GM23338 (cell line): ENCODE results near the gene FDXACB1. TPM values are rescaled to one million over a fixed set of nuclear protein-coding genes. Genes with fewer than 3 reads are reported as not detected.

Experiments
- ATAC-seq: fragments of 200-7000 bp; cut with Tn5 transposase; 3 replicates; pipeline ENCODE4 v1.9.1; 2020
- DNase-seq: peaks from one replicate; pipeline ENCODE4 v3.0.0-alpha.2; 2015; ENCODE audit warnings: low spot score
- H2AFZ ChIP-seq: fragments of 200-600 bp; sonication (generic); 2 replicates; pipeline ENCODE4 v1.8.0; 2016; ENCODE audit warnings: antibody characterized with exemption, mild to moderate bottlenecking, moderate library complexity
- H3F3A ChIP-seq: fragments of 200-600 bp; sonication (generic); replicated peaks from 2 replicates; pipeline ENCODE4 v1.8.0; 2017; ENCODE audit warnings: antibody characterized with exemption, mixed run types, low read depth
- H3K27ac ChIP-seq: fragments of 200-600 bp; sonication (generic); 2 replicates; pipeline ENCODE4 v1.6.1; 2016; ENCODE audit warnings: low read depth
- H3K27me3 ChIP-seq: fragments of 200-600 bp; sonication (generic); 2 replicates; pipeline ENCODE4 v1.8.0; 2016; ENCODE audit warnings: mild to moderate bottlenecking, mixed run types, moderate library complexity; ENCODE audit not compliant: insufficient read depth
- H3K36me3 ChIP-seq: fragments of 200-600 bp; sonication (generic); 2 replicates; pipeline ENCODE4 v1.8.0; 2016; ENCODE audit warnings: mild to moderate bottlenecking; ENCODE audit not compliant: insufficient read depth
- H3K4me1 ChIP-seq: fragments of 200-600 bp; sonication (generic); 2 replicates; pipeline ENCODE4 v1.8.0; 2016; ENCODE audit warnings: mild to moderate bottlenecking, moderate library complexity; ENCODE audit not compliant: insufficient read depth
- H3K4me2 ChIP-seq: fragments of 200-600 bp; sonication (generic); 2 replicates; pipeline ENCODE4 v1.7.1; 2017; ENCODE audit warnings: mixed run types
- H3K4me3 ChIP-seq: fragments of 200-600 bp; sonication (generic); 2 replicates; pipeline ENCODE4 v1.6.1; 2016; ENCODE audit warnings: mixed run types
- H3K79me2 ChIP-seq: fragments of 200-600 bp; sonication (generic); replicated peaks from 2 replicates; pipeline ENCODE4 v1.8.0; 2017; ENCODE audit warnings: mild to moderate bottlenecking; ENCODE audit not compliant: insufficient read depth
- H3K9me2 ChIP-seq: fragments of 200-600 bp; sonication (generic); 2 replicates; pipeline ENCODE4 v1.8.0; 2017; ENCODE audit not compliant: insufficient read depth
- H4K20me1 ChIP-seq: fragments of 200-600 bp; sonication (generic); replicated peaks from 2 replicates; pipeline ENCODE4 v1.8.0; 2017; ENCODE audit warnings: mild to moderate bottlenecking; ENCODE audit not compliant: insufficient read depth
- H3K27ac Mint-ChIP-seq: 2 replicates; pipeline ENCODE4 v1.8.0; 2020; ENCODE audit warnings: inconsistent platforms, mild to moderate bottlenecking, moderate library complexity, mixed read lengths
- H3K27me3 Mint-ChIP-seq: 3 replicates; pipeline ENCODE4 v1.8.0; 2022; ENCODE audit warnings: low read depth, mild to moderate bottlenecking, moderate library complexity, mixed read lengths, inconsistent platforms; ENCODE audit not compliant: insufficient read depth, poor library complexity
- H3K36me3 Mint-ChIP-seq: 3 replicates; pipeline ENCODE4 v1.8.0; 2021; ENCODE audit warnings: low read depth, mild to moderate bottlenecking, inconsistent platforms, moderate library complexity, mixed read lengths
- H3K4me1 Mint-ChIP-seq: 3 replicates; pipeline ENCODE4 v1.8.0; 2020; ENCODE audit warnings: mild to moderate bottlenecking, inconsistent platforms, mixed read lengths
- H3K4me3 Mint-ChIP-seq: 3 replicates; pipeline ENCODE4 v1.8.0; 2021; ENCODE audit warnings: moderate library complexity, mild to moderate bottlenecking, inconsistent platforms, mixed read lengths
- H3K9me3 Mint-ChIP-seq: 3 replicates; pipeline ENCODE4 v1.8.0; 2020; ENCODE audit warnings: moderate library complexity, mild to moderate bottlenecking, inconsistent platforms, mixed read lengths
- CREB1 ChIP-seq: fragments of 250-450 bp; sonication (Bioruptor Pico); IDR thresholded peaks from 2 replicates; pipeline ENCODE4 v1.5.0; 2020; ENCODE audit warnings: low read depth, mild to moderate bottlenecking, moderate library complexity
- CTCF ChIP-seq, 2 experiments: fragments of 200-600 bp in 1 of 2; sonication (generic) in 1 of 2; conservative IDR thresholded peaks; 2 replicates each; pipeline versions ENCODE4 v1.5.1 to v1.6.1; 2016 to 2017; ENCODE audit warnings: antibody characterized with exemption in 2 of 2, low read depth in 2 of 2, mild to moderate bottlenecking in 2 of 2, moderate library complexity in 1 of 2
- ETS1 ChIP-seq: IDR thresholded peaks from 2 replicates; pipeline ENCODE4 v1.6.1; 2016; ENCODE audit warnings: antibody characterized with exemption
- EZH2 ChIP-seq: fragments of 200-600 bp; sonication (generic); IDR thresholded peaks from one replicate; pipeline ENCODE4 v1.8.0; 2017; ENCODE audit warnings: antibody characterized with exemption, mild to moderate bottlenecking, low read depth; ENCODE audit not compliant: unreplicated experiment
- EZH2phosphoT487 ChIP-seq: fragments of 200-600 bp; sonication (generic); IDR thresholded peaks from one replicate; pipeline ENCODE4 v1.8.1; 2018; ENCODE audit warnings: antibody characterized with exemption; ENCODE audit not compliant: unreplicated experiment
- JUNB ChIP-seq: IDR thresholded peaks from one replicate; pipeline ENCODE4 v1.6.1; 2016; ENCODE audit warnings: antibody characterized with exemption; ENCODE audit not compliant: unreplicated experiment
- NANOG ChIP-seq: IDR thresholded peaks from 2 replicates; pipeline ENCODE4 v1.6.1; 2016; ENCODE audit warnings: antibody characterized with exemption, borderline replicate concordance
- POLR2AphosphoS5 ChIP-seq: IDR thresholded peaks from 2 replicates; pipeline ENCODE4 v1.6.1; 2016; ENCODE audit warnings: antibody characterized with exemption, low read depth
- STAT1 ChIP-seq: IDR thresholded peaks from one replicate; pipeline ENCODE4 v1.6.1; 2016; ENCODE audit warnings: antibody characterized with exemption; ENCODE audit not compliant: unreplicated experiment
- ZNF331 ChIP-seq: fragments of 250-450 bp; sonication (Bioruptor Pico); IDR thresholded peaks from 2 replicates; pipeline ENCODE4 v1.5.0; 2020; ENCODE audit warnings: low read depth, mild to moderate bottlenecking, moderate library complexity
- polyA plus RNA-seq: library from polyadenylated mRNA; unstranded; fragments of >200 nt; fragmentation: Nextera tagmentation; extraction: Ambion mirVana; gene quantifications from 2 replicates; pipeline ENCODE4 v1.2.1, GENCODE V29; 2016
- total RNA-seq: library from RNA; depleted of rRNA; stranded (reverse); fragments of >200 nt; shearing (Covaris generic); gene quantifications from 2 replicates; pipeline ENCODE4 v1.2.3, GENCODE V29; 2014
- TF ChIP-seq, protein P1 (sequence below): fragments of 250-450 bp; sonication (Bioruptor Pico); IDR thresholded peaks from 2 replicates; pipeline ENCODE4 v1.5.0; 2020; ENCODE audit warnings: mild to moderate bottlenecking, moderate library complexity
- TF ChIP-seq, protein P2 (sequence below): IDR thresholded peaks from one replicate; pipeline ENCODE4 v1.6.1; 2018; ENCODE audit warnings: antibody characterized with exemption; ENCODE audit not compliant: unreplicated experiment

FDXACB1 gene
- total and polyA plus RNA-seq, 2 experiments from 2014 or later: 1.6 to 2.4 TPM

DNA sequence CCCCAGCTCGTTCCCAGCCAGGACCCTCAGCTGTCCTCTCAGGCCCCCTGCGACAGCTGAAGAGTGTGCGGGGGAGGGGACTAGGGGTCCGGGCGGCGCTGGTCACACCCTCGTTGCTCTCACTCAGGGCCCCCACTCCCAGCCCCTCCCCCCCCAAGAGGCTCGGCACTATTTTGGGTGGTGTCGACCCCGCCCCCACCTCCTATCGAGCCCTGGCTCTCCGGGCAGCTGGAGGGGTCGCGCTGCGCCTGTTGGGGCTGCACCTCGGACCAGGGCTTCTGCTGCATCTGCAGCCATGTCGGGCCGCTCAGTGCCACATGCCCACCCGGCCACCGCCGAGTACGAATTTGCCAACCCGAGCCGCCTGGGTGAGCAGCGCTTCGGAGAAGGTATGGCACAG lies 33.6 kb upstream of the FDXACB1 start, which contains the start of gene HSPB2:
TSS of gene HSPB2 (plus strand) at position 200 of the 400 bp plus-strand sequence. CDS start at position 296, 96 bp downstream.
- no peak within 1 kb of the TSS for H3K27ac ChIP-seq
- no peaks in the 10 kb centered on the region for H3K9me2 ChIP-seq
- H3K36me3 ChIP-seq: no peaks in the 10 kb centered on the region
- TF ChIP-seq NANOG: no peak
- no peak for TF ChIP-seq ZNF331 (CRISPR knock-in tag)
- no peak for TF ChIP-seq CREB1 (CRISPR knock-in tag)
- no peak for TF ChIP-seq POLR2AphosphoS5
- TF ChIP-seq EZH2phosphoT487: no peak
- TF ChIP-seq, protein P1, sequence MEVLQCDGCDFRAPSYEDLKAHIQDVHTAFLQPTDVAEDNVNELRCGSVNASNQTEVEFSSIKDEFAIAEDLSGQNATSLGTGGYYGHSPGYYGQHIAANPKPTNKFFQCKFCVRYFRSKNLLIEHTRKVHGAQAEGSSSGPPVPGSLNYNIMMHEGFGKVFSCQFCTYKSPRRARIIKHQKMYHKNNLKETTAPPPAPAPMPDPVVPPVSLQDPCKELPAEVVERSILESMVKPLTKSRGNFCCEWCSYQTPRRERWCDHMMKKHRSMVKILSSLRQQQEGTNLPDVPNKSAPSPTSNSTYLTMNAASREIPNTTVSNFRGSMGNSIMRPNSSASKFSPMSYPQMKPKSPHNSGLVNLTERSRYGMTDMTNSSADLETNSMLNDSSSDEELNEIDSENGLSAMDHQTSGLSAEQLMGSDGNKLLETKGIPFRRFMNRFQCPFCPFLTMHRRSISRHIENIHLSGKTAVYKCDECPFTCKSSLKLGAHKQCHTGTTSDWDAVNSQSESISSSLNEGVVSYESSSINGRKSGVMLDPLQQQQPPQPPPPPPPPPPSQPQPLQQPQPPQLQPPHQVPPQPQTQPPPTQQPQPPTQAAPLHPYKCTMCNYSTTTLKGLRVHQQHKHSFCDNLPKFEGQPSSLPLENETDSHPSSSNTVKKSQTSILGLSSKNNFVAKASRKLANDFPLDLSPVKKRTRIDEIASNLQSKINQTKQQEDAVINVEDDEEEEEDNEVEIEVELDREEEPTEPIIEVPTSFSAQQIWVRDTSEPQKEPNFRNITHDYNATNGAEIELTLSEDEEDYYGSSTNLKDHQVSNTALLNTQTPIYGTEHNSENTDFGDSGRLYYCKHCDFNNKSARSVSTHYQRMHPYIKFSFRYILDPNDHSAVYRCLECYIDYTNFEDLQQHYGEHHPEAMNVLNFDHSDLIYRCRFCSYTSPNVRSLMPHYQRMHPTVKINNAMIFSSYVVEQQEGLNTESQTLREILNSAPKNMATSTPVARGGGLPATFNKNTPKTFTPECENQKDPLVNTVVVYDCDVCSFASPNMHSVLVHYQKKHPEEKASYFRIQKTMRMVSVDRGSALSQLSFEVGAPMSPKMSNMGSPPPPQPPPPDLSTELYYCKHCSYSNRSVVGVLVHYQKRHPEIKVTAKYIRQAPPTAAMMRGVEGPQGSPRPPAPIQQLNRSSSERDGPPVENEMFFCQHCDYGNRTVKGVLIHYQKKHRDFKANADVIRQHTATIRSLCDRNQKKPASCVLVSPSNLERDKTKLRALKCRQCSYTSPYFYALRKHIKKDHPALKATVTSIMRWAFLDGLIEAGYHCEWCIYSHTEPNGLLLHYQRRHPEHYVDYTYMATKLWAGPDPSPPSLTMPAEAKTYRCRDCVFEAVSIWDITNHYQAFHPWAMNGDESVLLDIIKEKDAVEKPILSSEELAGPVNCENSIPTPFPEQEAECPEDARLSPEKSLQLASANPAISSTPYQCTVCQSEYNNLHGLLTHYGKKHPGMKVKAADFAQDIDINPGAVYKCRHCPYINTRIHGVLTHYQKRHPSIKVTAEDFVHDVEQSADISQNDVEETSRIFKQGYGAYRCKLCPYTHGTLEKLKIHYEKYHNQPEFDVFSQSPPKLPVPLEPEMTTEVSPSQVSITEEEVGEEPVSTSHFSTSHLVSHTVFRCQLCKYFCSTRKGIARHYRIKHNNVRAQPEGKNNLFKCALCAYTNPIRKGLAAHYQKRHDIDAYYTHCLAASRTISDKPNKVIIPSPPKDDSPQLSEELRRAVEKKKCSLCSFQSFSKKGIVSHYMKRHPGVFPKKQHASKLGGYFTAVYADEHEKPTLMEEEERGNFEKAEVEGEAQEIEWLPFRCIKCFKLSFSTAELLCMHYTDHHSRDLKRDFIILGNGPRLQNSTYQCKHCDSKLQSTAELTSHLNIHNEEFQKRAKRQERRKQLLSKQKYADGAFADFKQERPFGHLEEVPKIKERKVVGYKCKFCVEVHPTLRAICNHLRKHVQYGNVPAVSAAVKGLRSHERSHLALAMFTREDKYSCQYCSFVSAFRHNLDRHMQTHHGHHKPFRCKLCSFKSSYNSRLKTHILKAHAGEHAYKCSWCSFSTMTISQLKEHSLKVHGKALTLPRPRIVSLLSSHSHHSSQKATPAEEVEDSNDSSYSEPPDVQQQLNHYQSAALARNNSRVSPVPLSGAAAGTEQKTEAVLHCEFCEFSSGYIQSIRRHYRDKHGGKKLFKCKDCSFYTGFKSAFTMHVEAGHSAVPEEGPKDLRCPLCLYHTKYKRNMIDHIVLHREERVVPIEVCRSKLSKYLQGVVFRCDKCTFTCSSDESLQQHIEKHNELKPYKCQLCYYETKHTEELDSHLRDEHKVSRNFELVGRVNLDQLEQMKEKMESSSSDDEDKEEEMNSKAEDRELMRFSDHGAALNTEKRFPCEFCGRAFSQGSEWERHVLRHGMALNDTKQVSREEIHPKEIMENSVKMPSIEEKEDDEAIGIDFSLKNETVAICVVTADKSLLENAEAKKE (CRISPR knock-in tag): no peak
- TF ChIP-seq CTCF (conservative IDR thresholded peaks at IDR 0.05; ENCODE audit: low read depth in 2 of 2): no peak
- no peak for TF ChIP-seq ETS1
- no peak for TF ChIP-seq JUNB
- TF ChIP-seq, protein P2, sequence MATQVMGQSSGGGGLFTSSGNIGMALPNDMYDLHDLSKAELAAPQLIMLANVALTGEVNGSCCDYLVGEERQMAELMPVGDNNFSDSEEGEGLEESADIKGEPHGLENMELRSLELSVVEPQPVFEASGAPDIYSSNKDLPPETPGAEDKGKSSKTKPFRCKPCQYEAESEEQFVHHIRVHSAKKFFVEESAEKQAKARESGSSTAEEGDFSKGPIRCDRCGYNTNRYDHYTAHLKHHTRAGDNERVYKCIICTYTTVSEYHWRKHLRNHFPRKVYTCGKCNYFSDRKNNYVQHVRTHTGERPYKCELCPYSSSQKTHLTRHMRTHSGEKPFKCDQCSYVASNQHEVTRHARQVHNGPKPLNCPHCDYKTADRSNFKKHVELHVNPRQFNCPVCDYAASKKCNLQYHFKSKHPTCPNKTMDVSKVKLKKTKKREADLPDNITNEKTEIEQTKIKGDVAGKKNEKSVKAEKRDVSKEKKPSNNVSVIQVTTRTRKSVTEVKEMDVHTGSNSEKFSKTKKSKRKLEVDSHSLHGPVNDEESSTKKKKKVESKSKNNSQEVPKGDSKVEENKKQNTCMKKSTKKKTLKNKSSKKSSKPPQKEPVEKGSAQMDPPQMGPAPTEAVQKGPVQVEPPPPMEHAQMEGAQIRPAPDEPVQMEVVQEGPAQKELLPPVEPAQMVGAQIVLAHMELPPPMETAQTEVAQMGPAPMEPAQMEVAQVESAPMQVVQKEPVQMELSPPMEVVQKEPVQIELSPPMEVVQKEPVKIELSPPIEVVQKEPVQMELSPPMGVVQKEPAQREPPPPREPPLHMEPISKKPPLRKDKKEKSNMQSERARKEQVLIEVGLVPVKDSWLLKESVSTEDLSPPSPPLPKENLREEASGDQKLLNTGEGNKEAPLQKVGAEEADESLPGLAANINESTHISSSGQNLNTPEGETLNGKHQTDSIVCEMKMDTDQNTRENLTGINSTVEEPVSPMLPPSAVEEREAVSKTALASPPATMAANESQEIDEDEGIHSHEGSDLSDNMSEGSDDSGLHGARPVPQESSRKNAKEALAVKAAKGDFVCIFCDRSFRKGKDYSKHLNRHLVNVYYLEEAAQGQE: no peak
- TF ChIP-seq EZH2: no peak
- TF ChIP-seq STAT1: no peak
- peak within 1 kb of the TSS; percentile 37; the same call in 1 of the 2 replicates for H3K4me3 ChIP-seq
- peaks cover 3% of the 10 kb centered on the region; the same call in 1 of the 2 replicates for H3F3A ChIP-seq
- DNase-seq (peak; percentile 33), ATAC-seq (peak; percentile 50)
- no peak within 1 kb of the TSS; the same call in none of the 2 replicates for H3K27ac Mint-ChIP-seq
- H3K4me3 Mint-ChIP-seq: peak within 1 kb of the TSS; percentile 39; the same call in 1 of the 3 replicates
- H3K79me2 ChIP-seq: no peaks in the 10 kb centered on the region
- H3K4me1 Mint-ChIP-seq: peaks cover 38% of the 10 kb centered on the region
- H4K20me1 ChIP-seq: no peaks in the 10 kb centered on the region
- peak within 1 kb of the TSS; percentile 75 for H3K4me2 ChIP-seq
- no peaks in the 10 kb centered on the region for H3K27me3 ChIP-seq
- H3K9me3 Mint-ChIP-seq: no peaks in the 10 kb centered on the region; the same call in 2 of the 3 replicates
- H3K4me1 ChIP-seq: peaks cover 30% of the 10 kb centered on the region
- no peaks in the 10 kb centered on the region for H3K36me3 Mint-ChIP-seq
- H2AFZ ChIP-seq: peak within 1 kb of the TSS; percentile 91
- H3K27me3 Mint-ChIP-seq: peaks cover 11% of the 10 kb centered on the region
